Choroid plexus epithelial cell (primary cell): ENCODE results near the gene FAM170B.
A peak's percentile ranks its signal among the peaks of the same experiment; 100 is the strongest.

ENCODE experiments used
- DNase-seq: peaks from one replicate; pipeline ENCODE4 v3.0.0-alpha.2; 2010; ENCODE audit warnings: low read depth
- H3K4me3 ChIP-seq: 2 replicates; pipeline ENCODE4 v1.5.1; 2011; ENCODE audit warnings: low read depth, mild to moderate bottlenecking, control low read depth, low read length, moderate library complexity
- TF ChIP-seq, protein P1 (sequence below): conservative IDR thresholded peaks from 2 replicates; pipeline ENCODE4 v1.5.1; 2011; ENCODE audit warnings: low read depth, mild to moderate bottlenecking, control low read depth, inconsistent platforms, low read length, moderate library complexity

The FAM170B gene

DNA sequence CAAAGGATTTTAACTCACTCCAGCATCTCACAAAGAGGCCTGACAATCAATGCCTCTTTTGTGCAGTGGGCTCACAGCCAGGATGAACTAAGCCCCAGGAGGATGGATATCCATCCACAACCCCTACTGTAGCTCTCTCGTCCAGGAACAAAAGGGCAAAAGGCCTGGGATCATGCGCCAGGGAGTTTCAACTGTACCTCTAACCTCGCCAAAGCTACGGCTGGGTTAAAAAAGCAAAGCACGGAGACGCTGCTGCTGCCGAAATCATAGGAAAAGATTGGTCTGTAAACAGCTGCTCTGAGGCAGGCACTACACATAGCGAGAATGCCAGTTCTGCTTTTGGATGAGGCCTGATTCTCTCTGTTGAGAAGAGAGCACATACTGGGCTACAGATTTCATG is 50.6 kb downstream of the FAM170B start:
- TF ChIP-seq, protein P1, sequence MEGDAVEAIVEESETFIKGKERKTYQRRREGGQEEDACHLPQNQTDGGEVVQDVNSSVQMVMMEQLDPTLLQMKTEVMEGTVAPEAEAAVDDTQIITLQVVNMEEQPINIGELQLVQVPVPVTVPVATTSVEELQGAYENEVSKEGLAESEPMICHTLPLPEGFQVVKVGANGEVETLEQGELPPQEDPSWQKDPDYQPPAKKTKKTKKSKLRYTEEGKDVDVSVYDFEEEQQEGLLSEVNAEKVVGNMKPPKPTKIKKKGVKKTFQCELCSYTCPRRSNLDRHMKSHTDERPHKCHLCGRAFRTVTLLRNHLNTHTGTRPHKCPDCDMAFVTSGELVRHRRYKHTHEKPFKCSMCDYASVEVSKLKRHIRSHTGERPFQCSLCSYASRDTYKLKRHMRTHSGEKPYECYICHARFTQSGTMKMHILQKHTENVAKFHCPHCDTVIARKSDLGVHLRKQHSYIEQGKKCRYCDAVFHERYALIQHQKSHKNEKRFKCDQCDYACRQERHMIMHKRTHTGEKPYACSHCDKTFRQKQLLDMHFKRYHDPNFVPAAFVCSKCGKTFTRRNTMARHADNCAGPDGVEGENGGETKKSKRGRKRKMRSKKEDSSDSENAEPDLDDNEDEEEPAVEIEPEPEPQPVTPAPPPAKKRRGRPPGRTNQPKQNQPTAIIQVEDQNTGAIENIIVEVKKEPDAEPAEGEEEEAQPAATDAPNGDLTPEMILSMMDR: no peak
- DNase-seq: peak; percentile 62
- no peak overlapping the region for H3K4me3 ChIP-seq

DNA sequence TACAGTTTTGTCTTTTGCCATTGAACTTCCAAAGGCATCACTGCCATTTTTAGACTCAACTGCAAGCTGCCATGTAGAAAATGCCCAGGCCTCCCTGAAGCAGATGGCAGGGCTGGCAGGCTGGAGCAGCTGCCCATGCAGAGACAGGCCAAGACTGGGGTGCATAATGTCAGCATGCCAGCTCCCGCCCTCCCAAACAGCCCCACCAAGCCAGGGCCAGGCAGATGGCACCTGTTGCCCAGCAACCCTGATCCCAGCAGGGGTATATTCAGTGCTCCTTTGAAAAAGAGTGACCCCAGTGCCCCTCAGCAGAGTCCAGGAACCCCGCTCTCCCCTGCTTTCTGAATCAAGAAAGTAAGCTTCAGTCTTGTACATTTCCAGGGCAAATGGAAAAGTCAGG is 51.1 kb downstream of the FAM170B start:
- no peak for DNase-seq
- H3K4me3 ChIP-seq: no peak overlapping the region
- TF ChIP-seq, protein P1: no peak

DNA sequence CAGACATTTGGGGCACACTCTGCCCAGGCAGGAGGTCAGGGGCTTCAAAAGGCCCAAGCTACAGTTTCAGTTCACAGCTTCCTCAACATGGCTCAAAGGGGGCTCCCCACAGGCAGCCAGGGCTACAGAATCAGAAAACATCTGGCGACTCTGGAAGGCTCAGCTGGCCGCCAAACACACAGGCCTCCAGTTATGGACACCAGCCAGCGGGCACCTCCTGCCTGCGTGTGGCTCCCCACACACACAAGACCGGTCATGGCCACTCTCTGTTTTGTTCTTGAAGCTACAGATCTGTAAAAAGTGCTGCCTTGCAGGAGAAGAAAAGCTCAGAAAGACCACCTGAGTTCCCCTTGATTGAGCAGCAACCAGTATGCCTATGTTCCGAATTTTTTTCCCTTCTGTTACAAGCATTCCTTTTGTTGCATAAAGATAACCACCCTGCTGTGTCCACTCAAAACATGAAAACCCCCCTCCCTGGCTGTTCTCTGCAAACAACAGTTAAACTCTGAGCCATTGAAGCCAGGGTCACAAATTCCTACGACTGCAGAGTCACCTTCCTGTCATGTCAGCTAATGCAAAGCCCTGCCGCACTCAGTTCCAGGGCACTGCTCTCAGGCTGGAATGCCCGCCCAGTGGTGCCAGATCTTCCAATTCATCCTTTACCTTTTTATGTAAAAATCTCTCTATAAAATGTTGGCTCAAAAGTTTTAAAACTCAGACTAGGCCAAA is 52.1 kb downstream of the FAM170B start:
- peak; percentile 59 for DNase-seq
- no peak overlapping the region for H3K4me3 ChIP-seq
- TF ChIP-seq, protein P1: no peak
